Activated CD4-positive, CD25-positive, alpha-beta regulatory T cell treated with anti-CD3 and anti-CD28 coated beads, Interleukin-2, amount 50 U/mL, for 24 hours (primary cell): ENCODE results near the gene PALM2AKAP2.

Experiments
- ATAC-seq, 2 donors: fragments of 150-1000 bp; cut with Tn5 transposase; one replicate each; pipeline ENCODE4 v1.10.0; 2021; ENCODE audit warnings: mild to moderate bottlenecking in 1 of 2, moderate library complexity in 1 of 2

The PALM2AKAP2 gene

DNA sequence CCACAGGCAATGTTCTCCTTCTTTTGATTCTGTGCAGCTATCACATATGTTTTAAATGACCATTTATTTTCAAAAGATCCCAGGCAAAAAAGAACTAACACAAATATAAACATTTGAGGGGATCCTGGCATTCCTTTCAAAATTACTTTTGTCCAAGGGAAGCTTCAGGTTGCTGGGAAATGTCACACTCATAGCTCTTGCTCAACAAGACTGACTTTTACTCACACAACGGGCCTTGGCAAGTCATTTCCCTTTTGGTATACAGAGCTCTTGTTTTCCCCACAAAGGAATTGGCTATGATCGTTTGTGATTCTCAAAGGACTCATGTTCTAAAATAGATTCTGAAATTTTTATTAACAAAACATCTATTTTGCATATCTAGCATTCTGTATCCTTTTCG, 4.5 kb upstream of the PALM2AKAP2 start:
- ATAC-seq, result no peak

DNA sequence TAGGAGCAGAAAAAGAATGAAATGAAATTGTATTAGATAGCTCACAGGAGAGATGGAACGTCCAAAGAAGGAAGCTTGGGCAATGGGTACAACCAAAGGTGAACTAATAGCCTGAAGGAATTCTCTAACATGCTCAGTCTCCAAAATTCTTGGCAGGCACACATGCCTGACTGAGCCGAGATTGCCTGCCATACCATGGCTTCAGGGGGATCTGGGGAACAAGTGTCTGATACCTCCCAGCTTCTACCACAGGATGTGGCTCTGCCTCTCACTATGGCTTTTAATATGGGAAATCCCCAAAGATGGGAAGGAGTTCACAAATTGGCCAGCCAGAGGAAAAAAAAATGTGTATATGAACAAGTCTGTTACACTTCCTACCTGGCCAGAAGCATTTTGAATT, 3.6 kb upstream of the PALM2AKAP2 start:
- no peak for ATAC-seq

DNA sequence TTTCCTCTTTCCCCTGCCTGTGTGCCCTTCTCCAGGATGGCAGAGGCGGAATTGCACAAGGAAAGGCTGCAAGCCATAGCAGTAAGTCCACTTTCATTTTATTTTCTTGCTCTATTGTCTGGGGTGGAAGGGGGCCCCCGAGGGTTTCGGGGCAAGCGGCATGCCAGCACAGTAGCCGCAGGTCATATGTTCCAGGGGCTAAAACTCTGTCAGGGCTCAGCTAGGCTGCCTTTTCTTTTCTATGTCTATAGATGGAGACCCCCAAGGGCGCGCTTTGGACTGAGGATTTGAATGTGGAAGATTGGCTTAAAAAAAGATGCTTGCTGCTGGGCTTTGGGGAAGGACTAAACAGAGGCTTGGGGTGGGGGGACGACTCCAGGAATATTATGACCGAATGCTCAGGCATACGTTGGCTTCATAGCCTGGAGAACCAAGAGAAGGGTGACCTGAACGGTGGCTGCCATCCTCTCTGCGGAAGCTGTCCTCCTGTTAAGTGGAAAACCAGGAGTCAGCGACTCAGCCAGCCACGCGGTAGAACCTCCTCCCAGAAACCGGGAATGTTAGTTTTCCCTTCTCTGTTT, 545 bp downstream of the PALM2AKAP2 start:
- no peak for ATAC-seq

DNA sequence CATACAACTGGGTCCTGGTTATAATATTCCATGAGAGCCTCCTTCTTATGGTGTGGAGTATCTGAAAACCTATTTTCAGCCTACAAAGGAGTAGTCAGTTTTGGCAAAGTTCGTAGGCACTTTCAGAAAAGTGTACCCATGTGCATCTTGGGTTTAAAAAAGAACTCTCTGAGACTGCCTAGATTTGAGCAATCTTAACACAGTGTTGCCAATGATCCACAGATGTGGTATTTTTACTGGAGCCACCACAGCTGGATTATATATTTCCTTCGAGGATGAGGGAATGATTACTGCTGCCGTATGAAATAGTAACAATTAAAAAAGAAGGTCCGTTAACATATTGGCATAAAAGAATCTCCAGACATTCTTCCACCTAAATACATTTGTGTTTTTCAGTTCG, 1.1 kb downstream of the PALM2AKAP2 start:
- no peak for ATAC-seq

DNA sequence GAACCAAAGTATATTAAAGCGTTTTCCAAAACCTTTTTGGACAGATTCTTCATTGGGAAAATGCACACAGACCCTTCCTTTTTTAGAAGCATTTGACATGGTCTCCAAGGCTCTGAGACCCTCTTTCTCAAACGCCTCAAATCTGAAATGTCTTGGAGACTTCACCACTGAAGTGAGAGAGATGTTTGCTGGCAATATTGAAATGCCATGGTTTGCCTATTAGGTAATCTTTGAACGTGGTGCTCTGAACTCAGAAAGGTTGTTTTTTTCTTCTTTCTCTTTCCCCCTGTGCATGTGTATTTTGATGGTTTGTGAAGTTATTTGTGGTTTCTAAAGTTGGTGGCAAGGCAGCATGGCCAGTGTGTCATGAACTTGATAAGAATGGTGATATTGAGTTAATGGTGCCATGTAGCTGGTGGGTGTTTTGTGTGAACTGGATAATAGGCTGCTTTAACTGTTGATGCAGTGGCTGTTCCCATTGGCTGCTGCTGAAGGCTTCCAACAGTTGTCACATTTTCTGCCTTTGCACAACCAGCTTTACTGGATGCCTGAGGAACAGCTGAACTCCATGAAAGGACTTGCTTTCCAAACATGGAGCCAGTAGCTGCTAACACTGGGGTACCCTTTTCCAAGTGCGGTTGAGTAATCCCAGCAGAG, 1.7 kb downstream of the PALM2AKAP2 start:
- ATAC-seq, result no peak

DNA sequence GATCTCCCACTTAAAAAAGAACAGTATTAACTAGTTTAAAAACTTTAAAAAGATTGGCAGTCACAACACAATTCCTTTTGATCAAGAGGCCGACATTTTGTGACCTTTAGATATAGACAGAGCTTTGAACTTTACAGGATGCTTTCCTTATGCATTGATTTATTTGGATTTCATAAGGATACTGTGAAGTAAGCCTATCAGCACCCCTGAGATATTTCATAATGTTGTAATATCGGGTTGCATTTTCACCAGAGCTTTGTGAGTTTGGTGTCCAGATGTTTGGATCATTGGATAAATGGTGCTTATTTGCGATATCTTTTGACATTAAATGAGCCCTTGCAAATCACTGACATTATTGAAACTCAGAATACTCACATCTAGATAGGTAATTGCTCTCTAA, 7.7 kb downstream of the PALM2AKAP2 start:
- ATAC-seq, result no peak

DNA sequence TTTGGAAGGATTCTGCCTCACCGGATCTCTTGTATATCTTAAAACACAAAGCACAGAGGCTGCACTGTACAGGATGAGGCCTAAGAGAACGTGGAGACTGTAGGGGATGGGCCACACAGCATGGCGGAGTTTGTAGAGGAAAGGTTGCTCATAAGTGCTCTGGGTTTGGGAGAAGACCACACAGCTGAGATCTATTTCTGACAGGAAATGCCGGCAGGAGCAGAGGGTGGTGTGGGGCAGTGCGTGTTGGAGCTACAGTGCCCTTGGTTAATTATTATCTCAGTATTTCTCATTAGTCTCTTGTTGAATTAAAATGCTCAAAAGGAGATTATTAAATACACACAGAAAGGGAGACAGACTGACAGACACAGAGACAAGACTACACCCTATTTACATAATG, 9.6 kb downstream of the PALM2AKAP2 start:
- ATAC-seq, result no peak

DNA sequence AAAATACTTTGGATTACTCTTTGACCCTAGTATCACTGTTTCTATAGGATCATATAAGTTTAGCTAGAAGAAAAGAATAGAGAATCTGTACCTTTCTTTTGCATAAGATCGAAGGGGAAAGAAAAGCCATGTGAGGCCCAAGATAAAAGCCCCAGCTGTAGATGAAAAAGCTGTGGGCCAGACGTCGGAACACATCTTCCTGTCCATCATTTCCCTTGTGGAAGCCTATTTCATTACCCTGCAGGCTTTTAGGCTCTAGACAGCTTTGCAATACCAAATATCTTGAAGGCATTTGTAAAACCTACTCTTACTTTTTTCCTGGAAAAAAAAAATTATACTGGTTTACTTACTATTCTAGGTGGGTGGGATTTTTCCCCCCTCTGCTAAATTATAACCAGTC, 10.0 kb downstream of the PALM2AKAP2 start:
- ATAC-seq, result no peak

DNA sequence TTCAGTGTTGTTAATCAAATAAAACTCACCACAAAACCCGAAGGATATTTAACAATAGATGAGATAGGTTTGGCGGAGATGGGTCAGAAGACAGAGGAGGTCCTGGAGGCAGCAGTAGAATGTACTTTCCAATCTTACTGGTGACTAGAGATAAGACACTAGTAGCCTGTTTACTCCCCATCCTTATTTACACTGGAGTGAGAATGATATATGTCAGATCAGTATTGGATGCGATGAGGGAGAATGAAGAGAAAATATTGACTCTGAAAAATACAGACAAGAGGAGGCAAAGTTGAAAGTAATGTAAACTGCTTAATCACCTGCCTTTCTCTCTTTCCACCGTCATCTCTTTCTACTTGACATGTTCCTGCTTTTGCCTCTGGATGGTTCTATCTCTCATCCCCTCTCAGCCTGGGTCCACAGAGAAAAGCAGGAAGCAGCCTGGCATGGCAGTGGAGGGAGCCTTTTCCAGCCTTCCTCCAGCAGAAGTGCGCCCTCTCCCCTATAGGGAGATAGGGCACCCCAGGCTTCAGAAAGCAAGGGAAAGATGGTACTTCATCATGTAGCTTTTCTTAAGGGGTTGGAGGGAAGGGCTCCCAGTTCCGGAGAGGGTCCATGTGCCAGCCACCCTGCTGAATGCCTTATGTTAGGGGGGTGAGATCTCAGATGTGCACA, 11.1 kb downstream of the PALM2AKAP2 start:
- no peak for ATAC-seq

DNA sequence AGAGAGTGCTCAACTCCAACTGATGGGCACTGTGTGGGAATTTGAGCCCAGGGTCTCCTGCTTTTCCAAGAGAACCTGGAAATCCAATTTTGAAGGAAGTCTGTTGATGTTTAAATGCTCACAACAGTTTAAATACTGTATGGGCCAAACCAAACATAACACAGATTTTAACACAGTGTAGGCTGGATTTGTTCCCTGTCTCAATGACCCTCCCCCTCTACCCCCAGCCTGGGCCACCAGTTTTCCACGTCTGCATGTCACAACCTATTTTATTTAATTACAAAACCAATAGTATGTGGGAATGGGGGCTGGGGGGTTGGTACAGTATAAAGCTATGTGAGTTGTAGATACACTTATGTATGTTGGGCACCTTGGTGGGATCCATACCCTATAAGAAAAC, 11.7 kb downstream of the PALM2AKAP2 start:
- no peak for ATAC-seq

DNA sequence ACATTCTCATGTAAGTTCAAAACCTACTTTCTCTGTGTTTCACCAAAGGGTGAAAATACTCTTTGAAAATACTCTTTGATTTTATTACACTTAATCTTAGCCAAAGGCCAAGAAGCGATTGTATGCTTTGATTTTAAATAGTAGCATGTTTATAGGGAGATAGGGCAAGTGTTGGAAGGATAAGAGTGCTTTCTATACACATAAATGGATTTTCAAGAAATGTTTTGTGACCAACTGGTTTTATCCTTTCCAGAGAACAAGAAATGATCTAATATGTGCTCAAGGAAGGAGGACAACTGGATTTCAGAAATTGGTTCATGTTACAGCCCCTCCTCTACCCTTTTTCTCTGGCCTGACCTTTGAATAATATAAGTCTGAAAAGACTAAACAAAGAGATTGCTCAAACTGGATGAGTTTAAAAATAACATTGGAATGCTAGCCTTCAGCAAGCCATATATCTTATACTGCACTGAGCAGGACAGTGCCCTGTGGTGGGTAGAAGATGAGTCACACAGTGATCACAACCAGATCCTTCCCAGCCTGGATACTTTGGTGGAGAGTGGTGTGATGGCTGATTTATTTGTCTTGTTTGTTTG, 13.1 kb downstream of the PALM2AKAP2 start:
- no peak for ATAC-seq

DNA sequence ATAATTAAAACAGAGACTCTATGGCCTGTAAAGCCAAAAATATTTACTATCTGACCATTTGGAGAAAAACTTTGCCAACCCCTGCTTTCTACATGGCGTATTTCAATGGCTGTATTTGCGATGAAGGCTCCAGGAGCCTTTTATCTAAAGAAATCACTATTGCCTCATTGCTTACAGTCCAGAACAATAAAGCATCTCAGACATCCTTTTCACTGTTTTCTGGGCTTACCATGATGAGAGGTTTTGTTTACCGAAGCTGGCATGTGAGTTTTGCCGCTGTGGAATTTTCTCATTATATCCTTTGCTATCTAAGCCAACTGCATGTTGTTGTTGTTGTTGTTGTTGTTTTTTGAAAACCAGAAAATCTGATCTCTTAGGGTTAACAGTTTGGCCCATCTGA, 13.9 kb downstream of the PALM2AKAP2 start:
- ATAC-seq, result no peak

DNA sequence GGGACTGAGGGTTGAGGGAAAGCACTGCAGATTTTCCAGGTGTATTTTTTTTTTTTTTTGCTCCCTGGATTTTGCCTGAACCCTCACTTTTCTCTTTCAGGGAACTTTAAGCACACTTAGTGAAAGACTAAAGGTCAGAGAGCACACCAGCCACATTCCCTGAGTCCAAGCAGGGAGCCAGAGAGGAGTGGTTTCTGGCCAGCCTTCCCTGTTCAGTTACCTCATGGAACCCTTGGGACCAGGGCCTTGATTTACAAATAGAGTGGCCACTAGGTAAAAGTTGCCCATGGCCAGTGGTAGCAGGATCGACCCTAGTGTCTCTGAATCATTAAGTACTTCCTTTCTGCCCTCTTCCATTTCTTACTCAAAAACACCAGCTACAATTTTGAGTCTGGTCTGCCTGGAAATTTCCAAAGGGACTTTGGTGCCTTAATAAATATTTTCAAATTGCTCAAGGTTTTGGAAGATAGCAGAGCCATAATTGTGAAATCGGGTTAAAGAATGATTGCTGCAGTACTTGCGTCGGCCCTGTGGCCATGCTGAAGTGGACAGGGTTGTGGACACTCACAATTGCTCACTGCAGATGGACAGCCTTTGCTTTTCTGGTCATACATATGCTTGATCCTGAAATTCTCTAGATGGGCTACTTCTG, 14.5 kb downstream of the PALM2AKAP2 start:
- no peak for ATAC-seq

DNA sequence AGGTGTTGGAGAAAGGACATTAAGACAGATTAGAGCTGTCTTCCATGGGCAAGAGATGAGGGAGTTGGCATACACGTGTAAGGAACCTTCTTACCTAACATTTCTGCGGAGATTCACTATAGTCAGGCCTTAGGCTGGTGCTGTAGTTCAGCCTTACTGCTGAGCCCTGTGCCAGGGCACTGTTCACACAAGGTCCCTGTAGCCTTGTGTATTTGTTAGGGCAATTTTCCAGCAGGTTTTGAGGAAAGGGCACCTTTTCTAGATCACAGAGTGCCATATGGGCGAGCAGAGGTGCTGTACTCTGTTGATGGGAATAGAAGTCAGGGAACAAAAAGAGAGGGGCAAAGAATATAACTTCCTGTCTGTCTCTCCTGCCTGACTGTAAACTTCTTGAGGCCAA, 15.6 kb downstream of the PALM2AKAP2 start:
- no peak for ATAC-seq

DNA sequence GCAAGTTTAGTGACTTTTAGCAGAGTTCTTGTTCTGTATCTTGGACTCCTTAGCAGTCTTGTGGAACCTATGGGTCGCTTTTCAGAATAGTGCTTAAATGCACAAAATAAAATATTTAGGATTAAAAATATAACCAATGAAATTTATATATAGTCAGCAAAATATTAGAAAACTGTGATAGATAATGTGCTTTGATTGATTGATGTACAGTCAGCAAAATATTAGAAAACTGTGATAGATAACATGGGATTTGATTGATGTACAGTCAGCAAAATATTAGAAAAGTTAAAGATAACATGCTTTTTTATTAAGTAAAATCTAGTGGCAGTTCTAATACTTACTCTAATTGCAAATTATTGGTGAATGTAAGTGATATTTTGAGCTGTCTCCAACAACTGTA, 16.1 kb downstream of the PALM2AKAP2 start:
- ATAC-seq, result no peak

DNA sequence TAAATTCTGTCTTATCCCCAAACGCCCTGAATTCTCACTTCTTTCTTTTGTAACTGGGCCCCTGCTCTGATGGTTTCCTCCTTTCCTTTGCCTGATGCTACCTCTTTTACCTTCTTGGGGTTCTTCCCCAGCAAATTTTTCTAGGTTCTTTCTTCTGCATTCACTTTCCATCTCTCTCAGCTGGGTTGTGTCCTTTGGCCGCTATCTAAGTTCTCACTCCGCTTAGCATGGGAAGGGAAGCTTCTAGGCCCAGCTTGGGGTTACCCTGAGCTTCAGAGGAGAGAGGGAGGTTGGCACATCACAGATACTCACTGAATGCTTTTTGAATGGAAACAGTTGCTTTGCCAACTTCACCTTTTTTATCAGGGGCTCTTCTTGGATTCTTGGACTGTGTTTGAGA, 17.0 kb downstream of the PALM2AKAP2 start:
- ATAC-seq, result no peak

DNA sequence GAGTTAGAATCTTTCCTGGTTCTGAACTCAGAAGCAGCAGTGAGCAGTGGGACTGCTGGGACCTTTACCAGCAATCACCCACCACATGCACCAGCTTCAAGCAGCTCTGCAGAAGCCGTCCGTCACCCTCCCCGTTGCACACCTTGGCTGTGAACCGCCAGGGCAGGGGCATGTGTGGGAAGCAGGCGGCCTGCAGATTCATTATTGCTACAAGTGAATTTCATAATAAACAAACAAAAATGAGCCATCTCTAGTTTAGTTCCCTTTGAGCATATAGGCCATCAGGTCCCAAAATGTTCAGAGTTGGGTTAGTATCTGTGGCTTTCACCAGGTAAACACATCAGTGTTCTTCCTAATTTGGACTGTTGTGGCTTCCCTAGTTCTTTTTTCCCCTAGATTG, 17.5 kb downstream of the PALM2AKAP2 start:
- no peak for ATAC-seq

DNA sequence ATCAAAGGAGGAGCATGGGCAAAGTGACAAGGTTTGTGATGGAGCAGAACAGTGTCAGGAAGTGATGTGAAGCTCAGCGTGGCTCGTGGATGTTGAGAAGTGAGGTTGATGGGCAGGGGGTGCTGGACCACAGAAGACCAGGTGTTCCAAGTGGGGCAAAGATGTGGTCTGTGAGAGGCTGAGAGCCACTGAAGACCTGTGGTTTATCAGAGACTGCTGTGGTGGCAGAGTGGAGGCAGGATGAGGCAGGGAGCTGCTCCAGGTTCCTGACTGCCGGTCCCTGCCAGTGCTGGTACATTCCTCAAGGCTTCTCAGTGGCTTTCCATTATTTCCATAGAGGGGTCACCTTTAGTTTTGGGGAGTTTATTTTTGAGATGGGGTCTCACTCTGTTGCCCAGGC, 19.1 kb downstream of the PALM2AKAP2 start:
- ATAC-seq, result no peak

DNA sequence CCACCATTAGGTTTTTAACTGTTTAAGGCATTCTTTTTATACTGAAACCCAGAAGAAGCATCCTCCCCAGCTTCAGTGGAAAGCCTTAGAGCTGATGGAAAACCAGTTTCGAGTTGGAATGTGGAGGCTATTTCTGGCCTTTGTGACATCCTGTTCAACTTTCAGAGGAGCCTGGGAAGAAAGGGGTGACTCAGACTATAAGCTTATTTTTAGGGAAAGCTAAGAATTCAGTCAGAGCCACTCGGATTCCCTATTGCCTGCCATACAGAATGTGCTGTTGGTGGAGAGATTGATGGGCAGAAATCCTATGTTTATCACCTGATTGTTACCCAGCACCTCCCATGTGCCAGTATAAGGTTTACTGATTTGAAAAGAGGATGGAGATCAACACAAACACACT, 19.8 kb downstream of the PALM2AKAP2 start:
- no peak for ATAC-seq

DNA sequence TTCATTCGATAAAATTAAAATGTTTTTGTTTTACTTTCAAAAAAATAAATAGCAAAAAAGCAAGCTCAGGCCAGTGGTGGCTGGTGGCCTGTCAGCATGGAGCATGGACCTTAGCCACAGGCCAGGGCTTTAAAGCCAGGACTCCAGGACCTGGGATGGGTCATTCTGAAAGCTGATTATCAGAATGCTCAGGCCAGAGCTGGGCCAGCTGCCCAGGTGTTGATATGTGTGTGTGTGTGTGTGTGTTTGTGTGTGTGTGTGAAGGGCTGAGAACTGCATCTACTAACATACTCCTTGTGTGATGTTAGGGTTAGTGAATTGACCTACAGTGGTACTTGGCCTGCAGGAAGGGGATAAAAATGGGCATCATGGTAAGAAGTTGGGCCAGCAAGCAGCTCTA, 21.5 kb downstream of the PALM2AKAP2 start:
- no peak for ATAC-seq

DNA sequence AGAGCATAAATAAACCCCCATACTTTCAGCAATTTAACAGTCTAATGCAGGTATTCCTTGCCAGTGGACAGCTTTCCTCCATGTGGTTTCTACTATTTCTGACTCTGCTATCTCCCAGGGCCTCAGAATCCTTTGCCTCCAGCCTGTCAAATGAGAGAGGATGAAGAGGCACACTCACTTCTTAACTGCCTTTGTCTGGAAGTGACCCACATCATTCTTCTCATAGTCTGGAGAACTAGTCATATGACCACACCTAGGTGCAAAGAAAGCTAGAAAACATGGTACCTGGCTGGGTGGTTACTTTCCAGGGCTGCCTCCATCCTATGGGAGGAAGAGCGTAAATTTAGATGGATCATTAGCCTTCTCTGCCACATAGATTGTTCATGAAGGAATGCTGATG, 22.5 kb downstream of the PALM2AKAP2 start:
- no peak for ATAC-seq

DNA sequence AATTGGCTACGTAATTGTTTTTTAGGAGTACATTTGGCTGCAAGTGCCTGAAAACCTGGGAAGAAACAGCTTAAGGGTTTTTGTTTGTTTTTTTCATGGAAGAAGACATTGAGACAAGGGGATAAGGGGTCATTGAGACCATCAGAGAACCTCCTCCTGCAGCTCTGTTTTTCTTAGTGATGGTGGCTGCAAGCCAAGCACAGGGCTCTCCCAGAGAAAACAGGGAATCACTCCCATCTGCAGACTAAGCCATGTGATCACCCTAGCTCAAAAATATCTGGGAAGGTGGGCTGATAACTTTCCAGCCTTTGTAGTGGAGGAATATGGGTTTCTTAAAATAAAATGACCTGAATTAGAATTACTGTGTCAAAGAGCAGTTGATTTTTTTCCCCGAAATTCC, 25.1 kb downstream of the PALM2AKAP2 start:
- ATAC-seq, result no peak

DNA sequence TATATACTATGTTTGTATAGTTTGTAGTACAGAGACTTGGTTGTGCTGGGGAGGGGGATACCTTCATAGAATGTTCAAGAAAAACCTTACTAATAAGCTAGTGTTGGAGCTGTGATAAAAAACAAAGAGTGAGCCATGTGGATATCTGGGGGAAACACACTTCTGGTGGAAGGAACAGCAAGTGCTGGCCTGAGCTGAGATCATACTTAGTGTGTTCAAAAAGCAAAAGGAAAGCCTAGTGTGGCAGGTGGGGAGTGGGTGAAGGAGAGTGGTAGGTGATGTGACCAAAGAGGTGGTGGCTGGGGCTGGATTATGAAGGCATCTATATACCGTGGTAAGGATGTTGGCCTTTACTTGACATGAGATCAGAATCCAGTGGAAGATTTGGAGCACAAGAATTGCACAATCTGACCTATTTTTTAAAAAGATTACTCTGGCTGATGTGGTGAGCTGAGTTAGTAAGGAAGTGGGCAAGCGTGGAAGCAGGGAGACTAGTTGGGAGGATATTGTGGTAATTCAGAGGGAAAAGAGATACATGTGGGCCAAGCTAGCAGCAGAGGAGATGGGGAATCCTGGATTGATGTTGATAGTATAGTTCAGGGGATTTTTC, 26.6 kb downstream of the PALM2AKAP2 start:
- ATAC-seq, result no peak
